SU-DHL-6 (cell line): ENCODE measurements around the gene SMAD6.

Source experiments
- EZH2phosphoT487 ChIP-seq: fragments of 200-600 bp; sonication (generic), shearing (Covaris generic); conservative IDR thresholded peaks from 2 replicates; pipeline ENCODE4 v1.6.1; 2018; ENCODE audit warnings: mild to moderate bottlenecking, antibody characterized with exemption, low read length, moderate library complexity, mixed read lengths
- TF ChIP-seq, protein P1 (sequence below): fragments of 200-600 bp; sonication (generic); IDR thresholded peaks from one replicate; pipeline ENCODE4 v1.5.1; 2017; ENCODE audit warnings: antibody characterized with exemption, mild to moderate bottlenecking, low read length, moderate library complexity; ENCODE audit not compliant: insufficient read depth, poor library complexity, severe bottlenecking

DNA sequence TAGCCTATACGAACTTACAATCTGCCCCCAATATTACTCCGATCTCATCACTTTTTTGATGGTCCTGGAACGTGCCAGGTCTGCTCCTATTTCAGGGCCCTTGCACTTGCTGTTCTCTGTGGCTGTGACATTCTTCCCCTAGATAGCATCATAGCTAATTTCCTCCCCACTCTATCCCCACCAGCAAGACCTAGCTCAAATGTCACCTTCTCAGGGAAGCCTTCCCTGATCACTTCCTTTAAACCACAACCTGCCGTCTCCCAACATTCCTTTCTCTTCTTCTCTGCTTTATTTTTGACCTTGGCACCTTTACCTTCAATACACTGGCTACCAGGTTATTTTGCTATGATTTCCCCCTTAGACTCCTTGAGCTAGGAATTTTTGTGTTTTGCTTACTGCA is 5.3 kb upstream of the SMAD6 start:
- TF ChIP-seq, protein P1, sequence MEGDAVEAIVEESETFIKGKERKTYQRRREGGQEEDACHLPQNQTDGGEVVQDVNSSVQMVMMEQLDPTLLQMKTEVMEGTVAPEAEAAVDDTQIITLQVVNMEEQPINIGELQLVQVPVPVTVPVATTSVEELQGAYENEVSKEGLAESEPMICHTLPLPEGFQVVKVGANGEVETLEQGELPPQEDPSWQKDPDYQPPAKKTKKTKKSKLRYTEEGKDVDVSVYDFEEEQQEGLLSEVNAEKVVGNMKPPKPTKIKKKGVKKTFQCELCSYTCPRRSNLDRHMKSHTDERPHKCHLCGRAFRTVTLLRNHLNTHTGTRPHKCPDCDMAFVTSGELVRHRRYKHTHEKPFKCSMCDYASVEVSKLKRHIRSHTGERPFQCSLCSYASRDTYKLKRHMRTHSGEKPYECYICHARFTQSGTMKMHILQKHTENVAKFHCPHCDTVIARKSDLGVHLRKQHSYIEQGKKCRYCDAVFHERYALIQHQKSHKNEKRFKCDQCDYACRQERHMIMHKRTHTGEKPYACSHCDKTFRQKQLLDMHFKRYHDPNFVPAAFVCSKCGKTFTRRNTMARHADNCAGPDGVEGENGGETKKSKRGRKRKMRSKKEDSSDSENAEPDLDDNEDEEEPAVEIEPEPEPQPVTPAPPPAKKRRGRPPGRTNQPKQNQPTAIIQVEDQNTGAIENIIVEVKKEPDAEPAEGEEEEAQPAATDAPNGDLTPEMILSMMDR: no peak
- no peak for TF ChIP-seq EZH2phosphoT487
